Mucosa of descending colon (tissue), 3 donors: ENCODE measurements around the gene HYDIN. TPM values are rescaled to one million over a fixed set of nuclear protein-coding genes. Genes with fewer than 3 reads are reported as not detected.

ENCODE experiments used
- ATAC-seq: fragments of 200-7000 bp; cut with Tn5 transposase; one replicate; pipeline ENCODE4 v1.9.1; 2020; ENCODE audit warnings: mild to moderate bottlenecking, moderate library complexity
- DNase-seq, 3 donors: peaks; one replicate each; pipeline ENCODE4 v3.0.0-alpha.2; 2020
- H3K36me3 ChIP-seq: fragments of 200-600 bp; one replicate; pipeline ENCODE4 v1.8.0; 2021; ENCODE audit warnings: low read depth, mild to moderate bottlenecking
- H3K4me1 ChIP-seq: fragments of 200-600 bp; one replicate; pipeline ENCODE4 v1.8.0; 2021; ENCODE audit warnings: low read depth, mild to moderate bottlenecking
- H3K4me3 ChIP-seq: fragments of 200-600 bp; one replicate; pipeline ENCODE4 v1.8.0; 2021; ENCODE audit warnings: mild to moderate bottlenecking
- H3K9me3 ChIP-seq: fragments of 200-600 bp; one replicate; pipeline ENCODE4 v1.8.0; 2021; ENCODE audit warnings: mild to moderate bottlenecking
- CTCF ChIP-seq: fragments of 200-600 bp; IDR thresholded peaks from one replicate; pipeline ENCODE4 v1.8.0; 2022; ENCODE audit warnings: antibody characterized with exemption, mild to moderate bottlenecking
- intact Hi-C, 2 donors: fragments of 100-400 bp; cut with DNase I in 1 of 2; cut with micrococcal nuclease in 1 of 2; formaldehyde crosslinking; loops; one replicate each; pipeline versions ENCODE4 v1.11.0 to v1.11.1; 2022; cut with DNase I, micrococcal nuclease
- long read RNA-seq, 2 donors: library from polyadenylated mRNA; unstranded; transcript quantifications; one replicate each; pipeline ENCODE4 v2.0.0, GENCODE V29; 2019 to 2021
- total RNA-seq, 3 donors: library from RNA; stranded (reverse); fragmentation: NEBNext Ultra II Directional in 2 of 3; extraction: Animal tissue kit (Norgen Biotek cat#: 25700) in 2 of 3; gene quantifications; one replicate each; pipeline versions ENCODE4 v1.2.1 to v1.2.4, GENCODE V29; 2021 to 2023
- donor health status: DM: no; HTN: no; CAD: no; lungs with moderate emphysema.
- donor health status: DM: no; HTN: no; CAD: no.
- donor health status: DM: no; HTN: yes; CAD: no.

The HYDIN gene
- total RNA-seq, result 1 to 10 TPM in 2 of 3 donors, under 1 TPM in 1; 0.80 to 2.3 (median 1.5) TPM
- long read RNA-seq, donor 1, result 0 reads
- long read RNA-seq, donor 2, result 0 reads

DNA sequence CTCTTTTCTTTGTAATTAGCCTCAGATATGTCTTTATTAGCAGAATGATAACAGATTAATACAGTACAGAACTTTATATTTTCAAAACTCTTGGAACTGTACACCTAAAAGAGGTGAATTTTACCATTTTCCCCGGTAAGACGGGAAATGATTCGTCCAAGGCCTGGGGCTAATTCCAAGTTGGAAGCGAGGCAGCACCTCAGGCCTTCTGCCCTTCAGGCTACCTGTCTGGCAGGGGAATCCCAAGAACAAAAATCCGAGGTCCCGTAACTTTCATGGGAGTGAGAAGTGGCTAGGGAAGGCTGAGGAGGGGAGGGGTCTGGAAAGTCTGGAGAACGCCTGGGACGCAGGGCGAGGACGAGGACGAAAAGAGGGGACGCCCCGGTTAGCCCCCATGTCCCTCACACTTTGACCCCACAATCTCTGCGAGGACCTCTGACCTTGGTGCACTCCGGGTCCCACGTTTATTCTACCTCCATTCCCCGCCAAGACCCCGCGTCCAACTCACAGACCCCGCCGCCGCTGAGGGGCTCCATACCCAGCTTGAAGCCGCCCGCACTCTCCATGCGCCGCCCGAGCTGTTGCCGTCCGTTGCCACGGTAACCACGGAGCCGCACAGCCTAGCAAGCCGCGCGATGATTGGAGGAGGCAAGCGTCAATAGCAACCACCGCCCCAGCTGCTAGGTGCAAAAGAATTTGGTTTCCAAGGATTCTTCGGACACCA is at the start of gene HYDIN:
Gene HYDIN, minus strand, starts transcription at position 601 of the 724 bp plus-strand sequence. CDS start 43,827 bp downstream, outside the sequence.
- DNase-seq, result peak; percentile 30 to 57 (median 44)
- Histone ChIP-seq H3K9me3 (peaks cover 26% of the 10 kb centered on the region), H3K4me1 (no peaks in the 10 kb centered on the region), H3K36me3 (no peaks in the 10 kb centered on the region), H3K4me3 (no peak within 1 kb of the TSS)
- no peak for TF ChIP-seq CTCF
- peak; percentile 56 for ATAC-seq
- intact Hi-C loops, result no loop called here

- intact Hi-C loops, result no loop called here
- no peaks in the 10 kb centered on the region for H3K36me3 ChIP-seq
Observed at GRCh38 chr16:71276589-71277334, 46.2 kb upstream of the HYDIN start.

DNA sequence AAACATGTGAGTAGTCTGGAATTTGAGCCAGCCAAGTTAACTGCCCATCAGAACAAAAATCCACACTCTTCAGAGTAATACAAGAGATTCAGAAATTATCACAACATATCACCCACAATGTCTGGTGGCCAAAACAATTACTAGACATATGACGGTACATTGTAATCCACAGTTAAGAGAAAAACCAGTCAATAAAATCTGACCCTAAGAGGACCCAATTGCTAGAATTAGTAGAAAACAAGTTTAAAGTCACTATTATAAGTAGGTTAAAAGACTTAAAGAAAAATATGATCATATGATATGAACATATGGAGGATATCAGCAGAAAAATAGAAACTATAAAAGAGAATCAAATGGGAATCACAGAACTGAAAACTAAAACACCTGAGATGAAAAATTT is 42.9 kb upstream of the HYDIN start:
- ATAC-seq (no peak), DNase-seq (no peak)
- TF ChIP-seq CTCF, result no peak
- H3K4me3 ChIP-seq, result no peak overlapping the region
- intact Hi-C loops, result no loop called here
- H3K9me3 ChIP-seq, result no peaks in the 10 kb centered on the region
- no peaks in the 10 kb centered on the region for H3K4me1 ChIP-seq
- no peaks in the 10 kb centered on the region for H3K36me3 ChIP-seq

More at GRCh38 chr16:71276589-71277334, 46.2 kb upstream of the HYDIN start:
- Histone ChIP-seq H3K4me1 (no peaks in the 10 kb centered on the region), H3K9me3 (no peaks in the 10 kb centered on the region), H3K4me3 (no peak overlapping the region)
- no peak for TF ChIP-seq CTCF
- DNase-seq (no peak), ATAC-seq (no peak)

DNA sequence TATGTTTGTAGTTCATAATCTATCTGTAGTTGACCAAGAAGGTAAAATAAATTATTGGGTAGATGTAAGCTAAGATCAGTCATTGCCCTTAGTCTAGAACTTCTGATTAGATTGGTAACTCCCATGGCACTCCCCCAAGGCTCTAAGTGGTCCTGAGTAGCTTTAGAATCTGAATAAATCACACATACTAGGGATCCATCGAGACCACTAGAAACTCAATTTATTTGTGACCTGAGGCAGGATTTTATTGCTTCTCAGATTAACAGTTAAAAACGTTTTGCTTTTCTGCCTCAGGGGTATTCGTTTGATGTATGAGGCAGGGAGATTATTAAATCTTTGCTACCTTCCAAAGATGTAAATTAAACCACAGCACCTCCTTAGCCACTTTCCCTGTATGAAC is 33.8 kb upstream of the HYDIN start:
- no peaks in the 10 kb centered on the region for H3K36me3 ChIP-seq
- no peak for DNase-seq
- intact Hi-C loops, result no loop called here
- no peaks in the 10 kb centered on the region for H3K4me1 ChIP-seq
- H3K9me3 ChIP-seq, result no peaks in the 10 kb centered on the region
- TF ChIP-seq CTCF, result no peak
- no peak for ATAC-seq
- H3K4me3 ChIP-seq, result no peak overlapping the region

DNA sequence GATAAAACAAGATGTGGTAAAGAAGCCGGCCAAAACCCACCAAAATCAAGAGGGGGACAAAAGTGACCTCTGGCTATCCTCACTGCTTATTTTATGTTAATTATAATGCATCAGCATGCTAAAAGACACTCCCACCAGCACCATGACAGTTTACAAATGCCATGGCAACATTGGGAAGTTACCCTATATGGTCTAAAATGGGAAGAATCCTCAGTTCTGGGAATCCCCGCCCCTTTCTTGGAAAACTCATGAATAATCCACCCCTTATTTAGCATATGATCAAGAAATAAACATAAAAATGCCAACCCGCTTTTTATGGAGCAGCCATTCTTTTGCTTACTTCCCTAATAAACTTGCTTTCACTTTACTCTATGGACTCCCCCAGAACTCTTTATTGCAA is 33.1 kb upstream of the HYDIN start:
- TF ChIP-seq CTCF, result no peak
- no peaks in the 10 kb centered on the region for H3K36me3 ChIP-seq

More for the DNA sequence above, 33.1 kb upstream of the HYDIN start:
- Histone ChIP-seq H3K4me1 (no peaks in the 10 kb centered on the region), H3K4me3 (no peak overlapping the region), H3K9me3 (no peaks in the 10 kb centered on the region)
- ATAC-seq (no peak), DNase-seq (no peak)
- intact Hi-C loops, result no loop called here
